Measurements from ENCODE around the gene SHLD2. TPM values are rescaled to one million over a fixed set of nuclear protein-coding genes. Genes with fewer than 3 reads are reported as not detected.

SHLD2 gene, protein sequence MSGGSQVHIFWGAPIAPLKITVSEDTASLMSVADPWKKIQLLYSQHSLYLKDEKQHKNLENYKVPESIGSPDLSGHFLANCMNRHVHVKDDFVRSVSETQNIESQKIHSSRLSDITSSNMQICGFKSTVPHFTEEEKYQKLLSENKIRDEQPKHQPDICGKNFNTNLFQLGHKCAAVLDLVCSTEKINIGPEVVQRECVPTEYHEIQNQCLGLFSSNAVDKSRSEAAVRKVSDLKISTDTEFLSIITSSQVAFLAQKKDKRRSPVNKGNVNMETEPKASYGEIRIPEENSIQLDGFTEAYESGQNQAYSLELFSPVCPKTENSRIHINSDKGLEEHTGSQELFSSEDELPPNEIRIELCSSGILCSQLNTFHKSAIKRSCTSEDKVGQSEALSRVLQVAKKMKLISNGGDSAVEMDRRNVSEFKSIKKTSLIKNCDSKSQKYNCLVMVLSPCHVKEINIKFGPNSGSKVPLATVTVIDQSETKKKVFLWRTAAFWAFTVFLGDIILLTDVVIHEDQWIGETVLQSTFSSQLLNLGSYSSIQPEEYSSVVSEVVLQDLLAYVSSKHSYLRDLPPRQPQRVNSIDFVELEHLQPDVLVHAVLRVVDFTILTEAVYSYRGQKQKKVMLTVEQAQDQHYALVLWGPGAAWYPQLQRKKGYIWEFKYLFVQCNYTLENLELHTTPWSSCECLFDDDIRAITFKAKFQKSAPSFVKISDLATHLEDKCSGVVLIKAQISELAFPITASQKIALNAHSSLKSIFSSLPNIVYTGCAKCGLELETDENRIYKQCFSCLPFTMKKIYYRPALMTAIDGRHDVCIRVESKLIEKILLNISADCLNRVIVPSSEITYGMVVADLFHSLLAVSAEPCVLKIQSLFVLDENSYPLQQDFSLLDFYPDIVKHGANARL
- total RNA-seq (2014; rRNA removed; shearing (Covaris generic)) = 39.2 and 42.9 TPM in 2 replicates

GRCh38 chr10:87094373-87095235 is at the start of gene SHLD2, which contains the start of gene GLUD1:
Gene SHLD2, plus strand, starts transcription at chr10:87095206. Its CDS starts 56,149 bp downstream, at chr10:87151355.
Gene GLUD1, minus strand, starts transcription at chr10:87094843. Its CDS starts 74 bp downstream, at chr10:87094769.
- Histone ChIP-seq H3K9me3 (replicated peaks) (no peaks in the 10 kb centered on the region), H3K4me1 (peaks cover 4% of the 10 kb centered on the region; the same call in 1 of the 2 replicates), H3K4me3 (peak within 1 kb of the TSS; percentile 77), H3K27ac (peak within 1 kb of the TSS; percentile 91), H3K36me3 (peaks cover 6% of the 10 kb centered on the region), H3K27me3 (no peaks in the 10 kb centered on the region)
- peak; percentile 86 to 89 for DNase-seq

DNA sequence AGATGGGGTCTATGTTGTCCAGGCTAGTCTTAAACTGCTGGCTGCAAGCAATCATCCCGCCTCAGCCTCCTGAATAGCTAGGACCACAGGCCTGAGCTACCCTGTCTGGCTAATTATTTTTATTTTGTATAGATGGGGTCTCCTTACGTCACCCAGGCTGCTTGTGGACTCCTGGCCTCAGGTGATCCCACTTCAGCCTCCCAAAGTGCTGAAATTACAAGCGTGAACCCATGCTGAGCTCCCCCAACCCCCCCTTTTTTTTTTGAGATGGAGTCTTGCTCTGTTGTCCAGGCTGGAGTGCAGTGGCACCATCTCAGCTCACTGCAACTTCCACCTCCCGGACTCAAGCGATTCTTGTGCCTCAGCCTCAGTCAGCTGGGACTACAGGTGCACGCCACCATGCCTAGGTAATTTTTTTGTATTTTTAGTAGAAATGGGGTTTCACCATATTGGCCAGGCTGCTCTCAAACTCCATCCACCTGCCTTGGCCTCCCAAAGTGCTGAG is 49.5 kb upstream of the SHLD2 start:
- no peak for DNase-seq
- Histone ChIP-seq H3K27me3 (no peaks in the 10 kb centered on the region), H3K4me3 (no peak overlapping the region), H3K36me3 (peaks cover 10% of the 10 kb centered on the region), H3K4me1 (0 out of 2 replicates have a peak, but pooled peaks cover 3% of the 10 kb centered on the region), H3K9me3 (replicated peaks) (no peaks in the 10 kb centered on the region), H3K27ac (no peak overlapping the region)

DNA sequence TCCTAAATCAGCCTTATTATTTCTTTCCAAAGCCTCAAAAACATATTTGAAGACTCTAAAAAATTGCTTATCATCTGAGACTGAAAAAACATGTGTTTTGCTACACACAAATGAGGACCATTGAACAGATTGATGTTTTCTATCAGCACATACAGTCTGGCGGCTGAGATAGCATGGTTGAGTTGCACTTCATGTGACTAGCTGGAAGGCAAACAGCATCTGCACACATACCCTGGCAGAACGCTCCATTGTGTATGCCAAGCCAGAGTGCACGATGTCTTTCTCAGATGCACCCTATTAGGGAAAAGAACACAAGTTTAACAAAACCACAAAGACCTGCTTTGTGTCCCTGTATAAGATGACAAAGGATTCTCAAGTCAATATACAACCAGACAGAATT is 41.9 kb upstream of the SHLD2 start:
- no peak overlapping the region for H3K27ac ChIP-seq
- no peaks in the 10 kb centered on the region for H3K27me3 ChIP-seq
- H3K36me3 ChIP-seq = peaks cover 45% of the 10 kb centered on the region
- H3K4me1 ChIP-seq = no peaks in the 10 kb centered on the region
- DNase-seq = no peak
- no peaks in the 10 kb centered on the region for H3K9me3 ChIP-seq (replicated peaks)
- no peak overlapping the region for H3K4me3 ChIP-seq

GRCh38 chr10:87053577-87054181 is 41.3 kb upstream of the SHLD2 start:
- peaks cover 44% of the 10 kb centered on the region for H3K36me3 ChIP-seq

GRCh38 chr10:87054373-87055295 is 40.4 kb upstream of the SHLD2 start:
- no peak for DNase-seq
- Histone ChIP-seq H3K27ac (no peak overlapping the region), H3K9me3 (replicated peaks) (no peaks in the 10 kb centered on the region), H3K4me3 (no peak overlapping the region), H3K4me1 (no peaks in the 10 kb centered on the region), H3K36me3 (peaks cover 47% of the 10 kb centered on the region), H3K27me3 (no peaks in the 10 kb centered on the region)

More at GRCh38 chr10:87053577-87054181, 41.3 kb upstream of the SHLD2 start:
- no peaks in the 10 kb centered on the region for H3K27me3 ChIP-seq
- no peak overlapping the region for H3K4me3 ChIP-seq
- no peaks in the 10 kb centered on the region for H3K4me1 ChIP-seq
- H3K9me3 ChIP-seq (replicated peaks) = no peaks in the 10 kb centered on the region
- DNase-seq = no peak
- H3K27ac ChIP-seq = no peak overlapping the region

- H3K4me1 ChIP-seq = no peaks in the 10 kb centered on the region
- H3K4me3 ChIP-seq = no peak overlapping the region
- no peaks in the 10 kb centered on the region for H3K9me3 ChIP-seq (replicated peaks)
- peaks cover 46% of the 10 kb centered on the region for H3K36me3 ChIP-seq
- no peaks in the 10 kb centered on the region for H3K27me3 ChIP-seq
- DNase-seq = no peak
- H3K27ac ChIP-seq = no peak overlapping the region
Measured at GRCh38 chr10:87058171-87058570, 36.8 kb upstream of the SHLD2 start.

DNA sequence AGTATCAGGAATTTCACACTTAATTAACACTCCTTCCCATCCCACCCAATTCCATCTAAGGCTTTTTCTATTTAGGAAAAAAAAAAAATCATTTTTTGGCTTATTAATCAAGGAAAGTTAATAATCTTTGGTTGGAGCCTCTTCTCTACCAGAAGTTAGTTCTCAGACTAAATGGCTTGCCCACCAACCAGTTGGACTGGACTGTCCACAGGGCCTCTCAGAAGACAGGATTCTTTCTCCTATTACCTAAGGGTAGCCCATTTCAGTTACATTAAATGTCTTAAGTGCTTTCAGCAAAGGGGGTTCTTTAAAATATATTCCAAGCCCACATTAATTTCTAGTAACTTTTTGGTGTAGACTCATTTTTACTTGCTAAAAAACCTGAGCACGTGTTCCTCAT is 35.6 kb upstream of the SHLD2 start:
- Histone ChIP-seq H3K9me3 (replicated peaks) (no peaks in the 10 kb centered on the region), H3K4me3 (no peak overlapping the region), H3K4me1 (no peaks in the 10 kb centered on the region), H3K36me3 (peaks cover 40% of the 10 kb centered on the region), H3K27me3 (no peaks in the 10 kb centered on the region), H3K27ac (no peak overlapping the region)
- DNase-seq = no peak

DNA sequence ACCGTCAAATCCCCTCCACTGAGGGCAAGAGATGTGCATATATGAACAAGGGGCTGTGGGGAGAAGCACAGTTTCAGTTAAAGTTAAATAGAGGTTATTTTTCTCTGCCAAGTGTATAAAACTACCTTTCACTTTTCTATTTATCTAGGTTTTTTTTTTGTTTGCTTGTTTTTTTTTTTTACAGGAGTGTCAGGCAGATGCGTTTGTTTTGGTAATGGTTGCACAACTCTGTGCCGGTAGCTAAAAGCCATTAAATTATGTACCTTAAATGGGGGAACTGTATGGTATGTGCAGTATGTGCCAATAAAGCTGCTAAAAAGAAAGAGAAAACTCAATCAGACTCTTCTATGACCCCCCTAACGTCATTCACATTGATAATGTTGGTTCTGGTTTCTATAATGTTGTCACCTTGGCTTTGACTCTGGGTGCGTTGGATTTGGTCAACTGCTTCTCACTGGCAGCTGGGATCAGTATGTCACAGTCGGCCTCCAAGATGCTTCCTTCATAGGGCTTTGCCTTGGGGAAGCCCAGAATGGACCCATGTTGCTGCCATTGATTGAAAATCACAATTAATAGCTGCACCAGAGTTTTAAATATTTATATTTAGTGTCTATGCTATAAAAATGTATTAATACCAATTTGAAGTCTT is 34.6 kb upstream of the SHLD2 start:
- Histone ChIP-seq H3K4me1 (no peaks in the 10 kb centered on the region), H3K9me3 (replicated peaks) (no peaks in the 10 kb centered on the region), H3K36me3 (peaks cover 41% of the 10 kb centered on the region), H3K27me3 (no peaks in the 10 kb centered on the region), H3K27ac (no peak overlapping the region), H3K4me3 (no peak overlapping the region)
- DNase-seq = no peak

GRCh38 chr10:87064651-87065050 is 30.4 kb upstream of the SHLD2 start:
- H3K36me3 ChIP-seq = peaks cover 31% of the 10 kb centered on the region
- no peaks in the 10 kb centered on the region for H3K4me1 ChIP-seq
- no peaks in the 10 kb centered on the region for H3K27me3 ChIP-seq
- no peak for DNase-seq
- H3K4me3 ChIP-seq = no peak overlapping the region
- no peak overlapping the region for H3K27ac ChIP-seq
- H3K9me3 ChIP-seq (replicated peaks) = no peaks in the 10 kb centered on the region

- H3K27ac ChIP-seq = no peak overlapping the region
- H3K36me3 ChIP-seq = peaks cover 25% of the 10 kb centered on the region
- H3K27me3 ChIP-seq = no peaks in the 10 kb centered on the region
Measured at GRCh38 chr10:87066178-87066577, 28.8 kb upstream of the SHLD2 start.

GRCh38 chr10:87066865-87067264 is 28.1 kb upstream of the SHLD2 start:
- no peaks in the 10 kb centered on the region for H3K4me1 ChIP-seq
- H3K27ac ChIP-seq = no peak overlapping the region
- DNase-seq = no peak
- no peaks in the 10 kb centered on the region for H3K9me3 ChIP-seq (replicated peaks)
- H3K36me3 ChIP-seq = peaks cover 23% of the 10 kb centered on the region
- H3K27me3 ChIP-seq = no peaks in the 10 kb centered on the region
- no peak overlapping the region for H3K4me3 ChIP-seq

More at GRCh38 chr10:87066178-87066577, 28.8 kb upstream of the SHLD2 start:
- Histone ChIP-seq H3K4me1 (no peaks in the 10 kb centered on the region), H3K4me3 (no peak overlapping the region), H3K9me3 (replicated peaks) (no peaks in the 10 kb centered on the region)
- no peak for DNase-seq

- peaks cover 16% of the 10 kb centered on the region for H3K36me3 ChIP-seq
Measured at GRCh38 chr10:87068281-87068680, 26.7 kb upstream of the SHLD2 start.

More at GRCh38 chr10:87068281-87068680, 26.7 kb upstream of the SHLD2 start:
- Histone ChIP-seq H3K4me1 (no peaks in the 10 kb centered on the region), H3K4me3 (no peak overlapping the region), H3K27ac (no peak overlapping the region), H3K27me3 (no peaks in the 10 kb centered on the region), H3K9me3 (replicated peaks) (no peaks in the 10 kb centered on the region)
- DNase-seq = no peak

Measured in SJCRH30 (cell line).